ENCODE results near the gene RAD51B.
A peak's percentile ranks its signal among the peaks of the same experiment; 100 is the strongest.

The RAD51B gene

GRCh38 chr14:68291820-68292219 is 472.2 kb downstream of the RAD51B start:
- H3K9me3 ChIP-seq (ENCODE audit: control insufficient read depth, insufficient read depth, low read depth, low read length): no peaks in the 10 kb centered on the region
- peak overlapping the region; percentile 32 for H3K27ac ChIP-seq (ENCODE audit: extremely low read depth, low read depth, low read length)
- POLR2A ChIA-PET: no interaction called here
- peaks cover 14% of the 10 kb centered on the region for H3K4me1 ChIP-seq (ENCODE audit: control insufficient read depth, insufficient read depth, low read length)
- H3K4me3 ChIP-seq (ENCODE audit: low read depth, low read length): no peak overlapping the region
- no peaks in the 10 kb centered on the region for H3K36me3 ChIP-seq (ENCODE audit: control insufficient read depth in 2 of 2, insufficient read depth in 1 of 2, low read length in 2 of 2)
- CTCF ChIA-PET: interaction anchor here (0.5 to 1.2 kb wide), 2 partner anchors 9 to 339 kb away, joined by 3 to 5 read pairs; no protein-coding TSS in a partner anchor
- TF ChIP-seq TSHZ1 (tag by site-specific recombination; IDR thresholded peaks at IDR 0.05; ENCODE audit: borderline replicate concordance) (no peak), ZBTB20 (tag by site-specific recombination; IDR thresholded peaks at IDR 0.05) (no peak), ZNF645 (tag by site-specific recombination; IDR thresholded peaks at IDR 0.05) (no peak), ZNF23 (tag by site-specific recombination; IDR thresholded peaks at IDR 0.05; ENCODE audit: borderline replicate concordance) (no peak), INSM2 (tag by site-specific recombination; IDR thresholded peaks at IDR 0.05) (no peak), PATZ1 (tag by site-specific recombination; IDR thresholded peaks at IDR 0.05) (0 out of 2 replicates have a peak, but pooled peaks have one; percentile 13), ZNF639 (tag by site-specific recombination; IDR thresholded peaks at IDR 0.05) (no peak), ZNF624 (tag by site-specific recombination; IDR thresholded peaks at IDR 0.05) (no peak), HIC1 (tag by site-specific recombination; IDR thresholded peaks at IDR 0.05) (0 out of 2 replicates have a peak, but pooled peaks have one; percentile 16), ZIC2 (tag by site-specific recombination; IDR thresholded peaks at IDR 0.05) (peak; percentile 43), ZNF280D (tag by site-specific recombination; IDR thresholded peaks at IDR 0.05) (no peak), ZNF571 (tag by site-specific recombination; IDR thresholded peaks at IDR 0.05) (no peak), ZNF2 (tag by site-specific recombination; IDR thresholded peaks at IDR 0.05) (no peak), ZNF548 (tag by site-specific recombination; IDR thresholded peaks at IDR 0.05) (no peak), ZNF19 (tag by site-specific recombination; IDR thresholded peaks at IDR 0.05; ENCODE audit: low read depth) (no peak), ZNF692 (tag by site-specific recombination; IDR thresholded peaks at IDR 0.05) (0 out of 2 replicates have a peak, but pooled peaks have one; percentile 16), ZXDB (tag by site-specific recombination; IDR thresholded peaks at IDR 0.05) (no peak), ZNF214 (tag by site-specific recombination; IDR thresholded peaks at IDR 0.05; ENCODE audit: borderline replicate concordance) (no peak), ZNF302 (tag by site-specific recombination; IDR thresholded peaks at IDR 0.05; ENCODE audit: low read depth) (no peak), ZNF24 (tag by site-specific recombination; IDR thresholded peaks at IDR 0.05) (no peak), ZNF776 (tag by site-specific recombination; IDR thresholded peaks at IDR 0.05; ENCODE audit: borderline replicate concordance) (no peak)

Data from HEK293 (cell line).